ENCODE measurements around the gene ZNF134. TPM values are rescaled to one million over a fixed set of nuclear protein-coding genes. Genes with fewer than 3 reads are reported as not detected.

The ZNF134 gene
- total and polyA plus RNA-seq, 7 donors: 3.4 to 8.6 (median 7.4) TPM

DNA sequence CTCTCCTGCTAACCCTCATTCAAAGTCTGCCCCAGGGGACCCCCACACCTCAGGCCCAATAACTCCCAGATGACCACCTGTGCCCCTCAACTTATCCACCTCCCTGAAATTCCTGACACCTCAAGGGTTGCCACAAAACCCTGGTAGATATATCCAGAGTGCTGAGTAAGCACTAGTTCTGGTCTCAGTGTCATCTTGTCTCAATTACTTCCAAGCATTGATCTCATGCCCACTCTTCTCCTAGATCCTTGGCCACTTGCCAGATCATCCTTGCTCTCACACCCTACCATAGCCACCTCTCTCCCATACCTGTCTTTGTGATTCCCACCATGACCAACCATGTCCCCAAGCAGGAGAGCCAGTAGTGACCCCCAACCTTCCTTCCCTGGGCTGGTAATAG is 37.4 kb upstream of the ZNF134 start:
- intact Hi-C loops (cut with DNase I): loop anchor here in 1 of 2 donors (5.0 kb wide), 1 partner anchor 49 kb away; the partner anchor contains the start of gene ZNF549
- H3K36me3 ChIP-seq (ENCODE audit: insufficient read depth in 1 of 2, low read depth in 1 of 2): peaks cover 36 to 52% of the 10 kb centered on the region in 2 donors

DNA sequence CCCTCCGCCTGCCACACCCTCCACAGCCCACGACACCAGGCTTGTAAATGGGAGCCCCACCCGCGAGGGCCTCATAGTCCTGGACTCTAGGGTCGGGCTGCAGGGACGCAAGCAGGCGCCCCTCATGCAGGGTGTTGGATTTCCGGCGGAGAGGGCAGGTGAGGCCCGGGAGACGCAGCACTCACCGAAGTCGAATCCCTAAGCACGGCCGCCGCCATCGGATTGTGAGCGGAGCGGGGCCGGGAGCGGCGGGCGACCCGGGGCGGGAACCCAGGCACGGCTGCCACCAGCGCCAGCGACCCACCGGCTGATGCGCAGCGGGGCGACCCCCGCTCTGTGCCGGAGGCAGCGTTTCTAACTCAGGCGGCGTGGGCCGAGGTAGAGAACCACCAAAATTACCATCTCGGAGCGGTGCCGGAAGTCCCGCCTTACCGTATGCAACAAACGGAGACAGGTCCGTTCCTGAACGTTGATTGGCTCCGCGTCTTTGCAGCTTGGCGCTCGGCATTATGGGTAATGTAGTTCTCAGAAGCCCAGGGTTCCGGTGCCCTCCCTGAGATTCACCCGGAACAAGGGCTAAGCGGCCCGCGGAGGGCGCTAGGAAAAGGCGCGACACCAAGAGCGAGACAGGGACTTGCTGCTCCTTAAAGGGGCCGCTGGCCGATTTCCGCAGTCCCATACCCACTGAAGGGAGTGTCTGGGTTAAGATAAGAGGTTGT is 35.4 kb upstream of the ZNF134 start, which contains the start of gene ZNF416:
TSS of gene ZNF416 (minus strand) at position 425 of the 719 bp plus-strand sequence. CDS start at position 218, 207 bp downstream.
- DNase-seq: peak; percentile 96 to 98
- Histone ChIP-seq H3K4me1 (peaks cover 16% of the 10 kb centered on the region), H3K9me3 (peaks cover 51% of the 10 kb centered on the region), H3K4me3 (peak within 1 kb of the TSS; percentile 100), H3K36me3 (ENCODE audit: insufficient read depth in 1 of 2, low read depth in 1 of 2) (peaks cover 19 to 34% of the 10 kb centered on the region in 2 donors), H3K27me3 (ENCODE audit: insufficient read depth in 3 of 3, low read length in 2 of 3) (no peaks in the 10 kb centered on the region), H3K27ac (peak within 1 kb of the TSS; percentile 76)
- intact Hi-C loops (cut with DNase I): loop anchor here in 1 of 2 donors (2.0 to 5.0 kb wide), 2 partner anchors 18 to 51 kb away; partner anchors contain the start of gene ZNF549
- ATAC-seq: peak; percentile 98 to 100 (median 100)
- TF ChIP-seq, protein P1, sequence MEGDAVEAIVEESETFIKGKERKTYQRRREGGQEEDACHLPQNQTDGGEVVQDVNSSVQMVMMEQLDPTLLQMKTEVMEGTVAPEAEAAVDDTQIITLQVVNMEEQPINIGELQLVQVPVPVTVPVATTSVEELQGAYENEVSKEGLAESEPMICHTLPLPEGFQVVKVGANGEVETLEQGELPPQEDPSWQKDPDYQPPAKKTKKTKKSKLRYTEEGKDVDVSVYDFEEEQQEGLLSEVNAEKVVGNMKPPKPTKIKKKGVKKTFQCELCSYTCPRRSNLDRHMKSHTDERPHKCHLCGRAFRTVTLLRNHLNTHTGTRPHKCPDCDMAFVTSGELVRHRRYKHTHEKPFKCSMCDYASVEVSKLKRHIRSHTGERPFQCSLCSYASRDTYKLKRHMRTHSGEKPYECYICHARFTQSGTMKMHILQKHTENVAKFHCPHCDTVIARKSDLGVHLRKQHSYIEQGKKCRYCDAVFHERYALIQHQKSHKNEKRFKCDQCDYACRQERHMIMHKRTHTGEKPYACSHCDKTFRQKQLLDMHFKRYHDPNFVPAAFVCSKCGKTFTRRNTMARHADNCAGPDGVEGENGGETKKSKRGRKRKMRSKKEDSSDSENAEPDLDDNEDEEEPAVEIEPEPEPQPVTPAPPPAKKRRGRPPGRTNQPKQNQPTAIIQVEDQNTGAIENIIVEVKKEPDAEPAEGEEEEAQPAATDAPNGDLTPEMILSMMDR (IDR thresholded peaks at IDR 0.05): peak; percentile 17
- WGBS, 3 donors: 0% methylated on average over 47 to 62 of the region's 62 CpGs

More for the DNA sequence above, 37.4 kb upstream of the ZNF134 start:
- H3K4me1 ChIP-seq: peaks cover 11% of the 10 kb centered on the region
- no peak overlapping the region for H3K27ac ChIP-seq
- H3K4me3 ChIP-seq: no peak overlapping the region
- TF ChIP-seq, protein P1 (IDR thresholded peaks at IDR 0.05): no peak
- ATAC-seq: no peak
- no peak for DNase-seq
- peaks cover 70% of the 10 kb centered on the region for H3K9me3 ChIP-seq
- H3K27me3 ChIP-seq (ENCODE audit: insufficient read depth in 3 of 3, low read length in 2 of 3): no peaks in the 10 kb centered on the region

DNA sequence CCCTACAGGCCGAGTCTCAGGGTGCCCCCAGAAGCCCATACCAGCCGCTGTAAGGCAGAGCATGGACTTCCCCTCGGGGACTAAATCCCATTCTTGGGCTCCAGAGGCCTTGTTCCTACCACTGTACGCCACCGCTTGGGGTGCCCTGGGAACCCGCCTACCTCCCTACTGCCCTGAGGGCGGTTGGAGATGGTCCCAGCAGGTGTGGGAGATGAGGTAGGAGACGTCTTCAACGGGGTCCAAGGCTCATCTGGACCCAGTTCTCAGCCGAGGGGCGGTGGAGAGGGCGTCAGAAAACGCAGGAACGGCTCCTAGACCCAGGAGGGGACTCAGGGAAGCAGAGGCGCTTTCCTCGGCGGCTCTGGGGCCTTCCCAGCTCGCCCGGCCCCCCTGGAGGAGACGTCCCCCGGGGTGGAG is 30.9 kb upstream of the ZNF134 start:
- no peaks in the 10 kb centered on the region for H3K27me3 ChIP-seq (ENCODE audit: insufficient read depth in 3 of 3, low read length in 2 of 3)
- no peak for DNase-seq
- H3K27ac ChIP-seq: no peak overlapping the region
- intact Hi-C loops (cut with DNase I): no loop called here
- WGBS, 3 donors: 30 to 38% (median 36%) methylated on average over 20 to 21 of the region's 21 CpGs
- no peaks in the 10 kb centered on the region for H3K36me3 ChIP-seq (ENCODE audit: insufficient read depth in 1 of 2, low read depth in 1 of 2)
- peaks cover 9% of the 10 kb centered on the region for H3K4me1 ChIP-seq
- TF ChIP-seq, protein P1 (IDR thresholded peaks at IDR 0.05): no peak
- no peak for ATAC-seq
- peaks cover 38% of the 10 kb centered on the region for H3K9me3 ChIP-seq
- peak overlapping the region; percentile 83 for H3K4me3 ChIP-seq

DNA sequence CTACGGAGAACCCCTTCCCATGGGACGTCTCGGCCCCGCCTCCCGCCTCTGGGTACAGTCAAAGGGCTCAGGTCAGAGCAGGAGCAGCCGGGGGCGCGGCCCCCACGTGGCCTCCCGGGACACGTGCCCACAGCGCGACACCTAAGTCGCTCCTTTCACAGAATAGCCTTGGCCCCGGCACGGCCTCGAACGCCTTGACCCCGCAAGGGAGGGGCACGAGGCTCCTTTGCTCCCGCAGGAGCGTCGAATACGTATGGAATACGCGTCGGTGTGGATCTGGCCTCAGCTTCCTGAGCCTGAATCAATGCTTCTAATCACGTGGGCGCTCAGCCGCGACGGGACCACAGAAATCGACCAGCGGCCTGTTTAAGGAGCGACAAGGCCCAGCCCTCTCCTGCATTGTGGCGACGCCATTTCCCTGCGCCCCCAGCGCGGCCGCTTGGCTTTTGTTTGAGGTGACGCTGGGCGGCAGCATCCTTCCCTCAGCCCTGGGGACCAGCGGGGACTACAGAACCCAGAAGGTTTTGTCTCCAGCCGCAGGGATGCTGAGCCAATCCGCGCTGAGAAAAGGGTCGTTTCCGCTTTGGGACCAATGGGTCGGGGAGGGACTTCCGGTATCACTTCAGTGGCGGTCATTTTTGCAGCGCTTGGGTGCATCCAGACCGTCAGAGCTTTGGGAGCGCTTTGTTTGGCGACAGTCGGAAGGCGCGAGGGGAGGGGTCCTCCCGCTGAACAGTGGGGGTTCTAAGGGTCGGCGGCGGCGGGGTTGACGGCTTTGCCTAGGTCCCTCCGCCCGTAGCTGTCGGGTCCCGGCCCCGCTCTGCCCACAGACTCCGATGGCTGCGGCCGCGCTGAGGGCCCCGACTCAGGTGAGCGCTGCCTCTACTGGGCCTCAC is 30.3 kb upstream of the ZNF134 start, which contains the start of gene ZIK1:
TSS of gene ZIK1 (plus strand) at position 625 of the 896 bp plus-strand sequence. CDS start at position 837, 212 bp downstream.
- H3K4me1 ChIP-seq: peaks cover 9% of the 10 kb centered on the region
- peak within 1 kb of the TSS; percentile 83 for H3K4me3 ChIP-seq
- TF ChIP-seq, protein P1 (IDR thresholded peaks at IDR 0.05): no peak
- ATAC-seq (peak; percentile 93 to 98 (median 96)), DNase-seq (peak; percentile 86 to 92)
- peak within 1 kb of the TSS; percentile 67 for H3K27ac ChIP-seq
- peaks cover 41% of the 10 kb centered on the region for H3K9me3 ChIP-seq
- peaks cover 0 to 3% of the 10 kb centered on the region in 2 donors for H3K36me3 ChIP-seq (ENCODE audit: insufficient read depth in 1 of 2, low read depth in 1 of 2)
- WGBS, 3 donors: 1 to 2% (median 1%) methylated on average over 73 to 76 of the region's 76 CpGs
- intact Hi-C loops (cut with DNase I): no loop called here
- H3K27me3 ChIP-seq (ENCODE audit: insufficient read depth in 3 of 3, low read length in 2 of 3): no peaks in the 10 kb centered on the region

Measured in psoas muscle (tissue), 8 donors.